BJ (cell line): Measurements from ENCODE around the gene NFYC. TPM values are rescaled to one million over a fixed set of nuclear protein-coding genes. Genes with fewer than 3 reads are reported as not detected.
A peak's percentile ranks its signal among the peaks of the same experiment; 100 is the strongest.

ENCODE experiments used
- CTCF ChIA-PET: fragments of 350-600 bp; formaldehyde crosslinking; extraction: SDS; loops from one replicate; lab custom pipeline; 2021; ENCODE audit warnings: antibody characterized with exemption, inconsistent platforms; lab: Yijun Ruan, JAX
- POLR2A ChIA-PET: fragments of 300-600 bp; sonication (Branson Sonifier 250); formaldehyde crosslinking; extraction: SDS; loops from one replicate; lab custom pipeline; 2021; ENCODE audit warnings: antibody characterized with exemption; lab: Charles Lee
- DNase-seq: peaks from one replicate; pipeline ENCODE4 v3.0.0-alpha.2; 2011; ENCODE audit warnings: low read depth
- H3K27me3 ChIP-seq: 2 replicates; pipeline ENCODE4 v1.6.0; 2011; ENCODE audit warnings: low read length; ENCODE audit not compliant: control insufficient read depth, insufficient read depth
- H3K36me3 ChIP-seq: 2 replicates; pipeline ENCODE4 v1.5.1; 2011; ENCODE audit warnings: low read length; ENCODE audit not compliant: control insufficient read depth, insufficient read depth
- H3K4me3 ChIP-seq: 2 replicates; pipeline ENCODE4 v1.5.1; 2011; ENCODE audit warnings: low read depth, mild to moderate bottlenecking, control low read depth, low read length
- polyA plus RNA-seq: library from polyadenylated mRNA; depleted of rRNA; stranded (reverse); fragments of >200 nt; gene quantifications from 2 replicates; pipeline ENCODE4 v1.2.3, GENCODE V29; 2011
- TF ChIP-seq, protein P1 (sequence below): IDR thresholded peaks from 2 replicates; pipeline ENCODE4 v1.5.1; 2011; ENCODE audit warnings: low read depth, mild to moderate bottlenecking, control low read depth, inconsistent platforms, low read length, moderate library complexity; ENCODE audit not compliant: insufficient read depth

NFYC gene
- polyA plus RNA-seq, 1 experiment = 63.2 TPM

DNA sequence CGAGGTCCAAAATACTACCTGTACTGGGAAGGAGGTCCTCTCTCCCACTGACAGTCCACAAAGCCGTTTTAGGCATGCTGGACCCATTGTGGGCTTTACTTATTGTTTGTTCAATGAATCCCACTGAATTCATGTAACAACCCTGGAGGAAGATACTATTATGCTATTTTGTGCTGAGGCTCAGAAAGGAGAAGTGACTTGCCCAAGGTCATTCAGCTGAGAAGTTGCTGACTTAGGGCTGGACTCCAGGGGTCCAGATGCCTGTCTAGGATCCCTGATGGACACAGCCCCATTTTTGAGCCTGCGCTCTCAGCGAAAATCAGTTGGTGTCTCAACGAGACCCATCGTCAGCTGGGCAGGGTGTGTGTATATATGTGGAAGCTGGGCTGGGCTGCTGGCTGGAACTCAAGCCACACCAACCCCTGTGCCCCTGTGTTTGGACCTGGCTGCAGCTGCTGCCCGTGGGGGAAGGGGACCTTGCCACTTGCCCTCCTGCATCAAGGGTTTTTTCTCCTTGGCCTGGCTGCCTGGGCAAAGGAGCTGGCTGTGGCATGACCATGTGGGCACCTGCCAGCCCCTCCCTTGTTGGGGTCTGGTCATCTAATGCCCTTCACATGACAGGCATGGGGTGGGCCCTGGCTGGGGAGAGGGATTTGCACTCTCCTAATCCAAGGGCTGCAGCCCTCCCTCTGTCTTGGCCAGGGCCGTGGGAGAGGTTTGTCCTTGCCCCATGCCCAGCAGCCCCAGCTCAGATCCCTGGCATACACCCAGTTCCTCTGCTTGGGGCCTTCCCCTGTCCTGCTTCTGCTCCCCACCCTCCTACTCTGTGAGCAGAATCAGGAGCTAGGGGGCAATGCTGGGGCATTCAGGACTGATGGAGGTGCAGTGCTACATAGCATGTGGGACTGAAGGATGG, 107.1 kb downstream of the NFYC start:
- no peak overlapping the region for H3K4me3 ChIP-seq
- TF ChIP-seq, protein P1, sequence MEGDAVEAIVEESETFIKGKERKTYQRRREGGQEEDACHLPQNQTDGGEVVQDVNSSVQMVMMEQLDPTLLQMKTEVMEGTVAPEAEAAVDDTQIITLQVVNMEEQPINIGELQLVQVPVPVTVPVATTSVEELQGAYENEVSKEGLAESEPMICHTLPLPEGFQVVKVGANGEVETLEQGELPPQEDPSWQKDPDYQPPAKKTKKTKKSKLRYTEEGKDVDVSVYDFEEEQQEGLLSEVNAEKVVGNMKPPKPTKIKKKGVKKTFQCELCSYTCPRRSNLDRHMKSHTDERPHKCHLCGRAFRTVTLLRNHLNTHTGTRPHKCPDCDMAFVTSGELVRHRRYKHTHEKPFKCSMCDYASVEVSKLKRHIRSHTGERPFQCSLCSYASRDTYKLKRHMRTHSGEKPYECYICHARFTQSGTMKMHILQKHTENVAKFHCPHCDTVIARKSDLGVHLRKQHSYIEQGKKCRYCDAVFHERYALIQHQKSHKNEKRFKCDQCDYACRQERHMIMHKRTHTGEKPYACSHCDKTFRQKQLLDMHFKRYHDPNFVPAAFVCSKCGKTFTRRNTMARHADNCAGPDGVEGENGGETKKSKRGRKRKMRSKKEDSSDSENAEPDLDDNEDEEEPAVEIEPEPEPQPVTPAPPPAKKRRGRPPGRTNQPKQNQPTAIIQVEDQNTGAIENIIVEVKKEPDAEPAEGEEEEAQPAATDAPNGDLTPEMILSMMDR = no peak
- peaks cover 2% of the 10 kb centered on the region for H3K27me3 ChIP-seq
- no peaks in the 10 kb centered on the region for H3K36me3 ChIP-seq
- ChIA-PET POLR2A (no interaction called here), CTCF (interaction anchor here (0.6 to 1.9 kb wide), 2 partner anchors 24 to 90 kb away, joined by 3 to 7 read pairs; no protein-coding TSS in a partner anchor)
- DNase-seq = no peak

DNA sequence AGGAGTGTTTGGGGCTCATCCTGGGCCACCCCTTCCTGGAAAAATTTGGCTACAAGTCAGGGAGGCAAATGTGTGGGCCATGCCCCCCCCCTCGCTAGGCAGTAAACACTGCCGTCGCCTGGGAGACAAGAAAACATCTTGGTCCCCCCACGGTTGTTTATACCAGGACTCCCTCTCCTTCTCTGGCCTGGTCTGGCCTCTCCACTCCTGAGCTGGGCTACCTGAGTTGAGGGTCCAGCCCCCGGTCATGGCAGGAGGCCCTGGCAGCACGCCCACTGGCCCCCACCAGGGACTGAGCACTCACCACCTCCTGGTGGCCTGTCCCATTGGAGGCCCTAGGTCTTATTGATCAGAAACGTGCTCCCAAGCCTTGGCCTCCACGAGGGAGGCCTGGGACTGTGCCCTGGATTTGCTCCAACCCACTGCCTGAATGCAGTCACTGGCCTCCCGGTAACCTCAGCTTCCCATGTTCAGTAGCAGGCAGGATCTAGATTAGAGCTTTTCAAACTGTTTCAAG, 107.9 kb downstream of the NFYC start:
- TF ChIP-seq, protein P1 = no peak
- no peaks in the 10 kb centered on the region for H3K36me3 ChIP-seq
- H3K27me3 ChIP-seq = peaks cover 2% of the 10 kb centered on the region
- no peak overlapping the region for H3K4me3 ChIP-seq
- ChIA-PET CTCF (interaction anchor here (1.4 kb wide), 1 partner anchor 25 kb away, joined by 3 read pairs; no protein-coding TSS in a partner anchor), POLR2A (no interaction called here)
- DNase-seq = no peak

DNA sequence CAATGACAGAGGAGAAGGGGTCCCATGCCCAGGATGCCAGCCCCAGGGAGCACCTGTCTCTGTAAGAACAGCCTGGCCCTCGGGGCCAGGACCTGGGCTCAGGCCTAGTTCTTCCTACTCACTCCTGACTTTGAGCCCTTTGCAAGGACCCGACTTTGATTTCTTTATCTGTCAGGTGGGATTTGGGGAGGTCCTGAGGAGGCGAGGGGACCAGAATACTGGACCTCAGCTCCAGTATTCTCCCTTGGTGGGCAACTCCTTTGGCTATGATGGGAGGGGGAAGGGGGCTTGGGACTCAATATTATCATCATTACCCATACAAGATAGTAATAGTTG, 110.2 kb downstream of the NFYC start:
- Histone ChIP-seq H3K36me3 (no peaks in the 10 kb centered on the region), H3K4me3 (peak overlapping the region; percentile 42), H3K27me3 (peaks cover 3% of the 10 kb centered on the region)
- ChIA-PET CTCF (no interaction called here), POLR2A (no interaction called here)
- no peak for DNase-seq
- TF ChIP-seq, protein P1 = no peak

DNA sequence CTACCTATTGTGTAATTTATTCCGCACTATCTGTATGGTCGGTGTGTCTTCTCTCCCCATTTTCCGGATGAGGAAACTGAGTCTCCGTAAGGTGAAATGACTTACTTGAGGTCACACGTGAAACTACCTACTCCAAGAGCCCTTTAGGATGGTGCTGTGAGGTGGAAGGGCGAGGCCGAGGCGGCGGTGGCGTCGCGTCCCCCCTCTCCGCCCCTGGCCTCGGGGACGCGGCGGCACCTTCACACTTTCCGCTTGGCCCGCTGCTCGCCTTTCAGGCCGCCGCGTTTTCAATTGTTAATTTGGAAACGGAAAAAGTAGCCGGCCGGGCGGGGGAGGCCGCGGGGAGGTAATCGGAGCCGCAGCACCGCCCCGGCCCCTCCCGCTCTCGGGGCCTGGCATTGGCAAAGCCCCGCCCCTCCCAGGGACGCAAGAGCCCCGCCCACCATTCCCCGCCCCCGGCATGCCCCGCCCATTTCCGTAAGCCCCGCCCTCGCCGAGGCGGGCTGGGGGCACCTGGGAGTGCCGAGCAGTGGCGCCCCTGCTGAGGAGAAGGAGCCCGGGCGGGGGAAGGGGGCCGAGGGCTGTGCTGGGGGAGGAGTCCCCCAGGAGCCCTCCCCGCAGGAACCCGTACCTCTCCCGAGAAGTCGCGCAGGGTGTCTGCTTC, 110.7 kb downstream of the NFYC start:
- CTCF ChIA-PET = no interaction called here
- Histone ChIP-seq H3K27me3 (peaks cover 3% of the 10 kb centered on the region), H3K4me3 (peak overlapping the region; percentile 42), H3K36me3 (no peaks in the 10 kb centered on the region)
- TF ChIP-seq, protein P1 = no peak
- DNase-seq = peak; percentile 8
- POLR2A ChIA-PET = no interaction called here

DNA sequence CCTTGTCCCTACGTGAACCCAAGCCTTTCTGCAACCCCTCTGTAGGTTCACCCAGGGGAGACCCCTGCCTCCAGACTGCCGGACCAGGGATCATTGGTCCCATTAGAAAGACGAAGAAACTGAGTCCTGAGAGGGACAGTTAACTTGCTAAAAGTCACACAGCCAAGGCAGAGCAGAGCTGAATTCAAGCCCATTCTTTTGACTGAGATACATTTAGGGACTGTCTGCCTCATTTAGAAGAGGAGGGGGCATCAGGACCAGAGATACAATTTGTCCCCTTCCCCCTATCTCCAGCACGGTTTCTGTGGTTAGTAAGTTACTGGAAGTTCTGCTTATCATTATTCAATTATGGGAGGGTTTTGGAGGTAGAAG, 111.2 kb downstream of the NFYC start:
- no peak overlapping the region; the same call in 1 of the 2 replicates for H3K4me3 ChIP-seq
- TF ChIP-seq, protein P1 = no peak
- POLR2A ChIA-PET = no interaction called here
- no peak for DNase-seq
- no peaks in the 10 kb centered on the region for H3K36me3 ChIP-seq
- peaks cover 6% of the 10 kb centered on the region for H3K27me3 ChIP-seq
- CTCF ChIA-PET = no interaction called here
